Caco-2 (cell line): ENCODE measurements around the gene MLN. TPM values are rescaled to one million over a fixed set of nuclear protein-coding genes. Genes with fewer than 3 reads are reported as not detected.

Source experiments
- BruUV-seq: library from RNA; stranded (reverse); fragments of 400-500 nt; replicated peaks from 2 replicates; lab custom pipeline; 2021; lab: Mats Ljungman, UMichigan
- CTCF ChIA-PET: fragments of 300-600 bp; sonication (Branson Sonifier 250); formaldehyde crosslinking; loops from one replicate; lab custom pipeline; 2022; ENCODE audit warnings: antibody characterized with exemption; lab: Charles Lee
- POLR2A ChIA-PET: fragments of 300-600 bp; sonication (Branson Sonifier 250); formaldehyde crosslinking; loops from one replicate; lab custom pipeline; 2022; ENCODE audit warnings: antibody characterized with exemption; lab: Charles Lee
- DNase-seq, 2 experiments: peaks; one replicate each; pipeline versions ENCODE4 v3.0.0 to v3.0.0-alpha.2; 2020 to 2022
- H3K27me3 ChIP-seq: replicated peaks from 2 replicates; pipeline ENCODE4 v1.6.0; 2011; ENCODE audit warnings: low read length; ENCODE audit not compliant: control insufficient read depth, insufficient read depth
- H3K36me3 ChIP-seq: 2 replicates; pipeline ENCODE4 v1.5.1; 2011; ENCODE audit warnings: low read length; ENCODE audit not compliant: control insufficient read depth, insufficient read depth
- H3K4me1 ChIP-seq: fragments of 250-450 bp; sonication (Bioruptor Pico); 2 replicates; pipeline ENCODE4 v1.5.1; 2020; ENCODE audit warnings: mild to moderate bottlenecking
- H3K4me3 ChIP-seq: 2 replicates; pipeline ENCODE4 v1.5.1; 2011; ENCODE audit warnings: low read depth, mild to moderate bottlenecking, control low read depth, low read length
- H3K9me3 ChIP-seq: fragments of 250-450 bp; sonication (Bioruptor Pico); 2 replicates; pipeline ENCODE4 v1.5.1; 2020; ENCODE audit warnings: mild to moderate bottlenecking, moderate library complexity
- H3K27ac Mint-ChIP-seq: one replicate; pipeline ENCODE4 v1.8.0; 2022; ENCODE audit warnings: mixed read lengths; ENCODE audit not compliant: unreplicated experiment
- H3K27me3 Mint-ChIP-seq: one replicate; pipeline ENCODE4 v1.8.0; 2022; ENCODE audit warnings: mixed read lengths; ENCODE audit not compliant: insufficient read depth, unreplicated experiment
- H3K36me3 Mint-ChIP-seq: one replicate; pipeline ENCODE4 v1.8.0; 2022; ENCODE audit warnings: mild to moderate bottlenecking, mixed read lengths; ENCODE audit not compliant: insufficient read depth, unreplicated experiment
- H3K4me1 Mint-ChIP-seq: one replicate; pipeline ENCODE4 v1.8.0; 2022; ENCODE audit warnings: low read depth, mixed read lengths; ENCODE audit not compliant: unreplicated experiment
- H3K4me3 Mint-ChIP-seq: one replicate; pipeline ENCODE4 v1.8.0; 2022; ENCODE audit warnings: mild to moderate bottlenecking, moderate library complexity, mixed read lengths; ENCODE audit not compliant: unreplicated experiment
- H3K9me3 Mint-ChIP-seq: one replicate; pipeline ENCODE4 v1.8.0; 2022; ENCODE audit warnings: mixed read lengths; ENCODE audit not compliant: unreplicated experiment
- CTCF ChIP-seq, 2 experiments: fragments of 200-600 bp in 1 of 2; IDR thresholded peaks; 1 replicate in 1 of 2; 2 replicates in 1 of 2; pipeline versions ENCODE4 v1.5.1 to v1.8.0; 2011 to 2022; ENCODE audit warnings: antibody characterized with exemption in 1 of 2, control low read depth in 1 of 2, inconsistent platforms in 1 of 2, low read depth in 1 of 2, low read length in 1 of 2, mild to moderate bottlenecking in 1 of 2, moderate library complexity in 1 of 2; ENCODE audit not compliant: insufficient read depth in 1 of 2, severe bottlenecking in 1 of 2, unreplicated experiment in 1 of 2
- intact Hi-C: fragments of 100-400 bp; cut with micrococcal nuclease; formaldehyde crosslinking; loops from one replicate; pipeline ENCODE4 v1.10.0; 2022; ENCODE audit not compliant: unreplicated experiment
- total RNA-seq: library from RNA; stranded (reverse); gene quantifications from 2 replicates; pipeline ENCODE4 v1.2.3, GENCODE V29; 2022

Gene MLN
- total RNA-seq, 1 experiment from 2014 or later = not detected

- no peak overlapping the region for H3K4me3 Mint-ChIP-seq
- no TSS peak for BruUV-seq
- ChIA-PET CTCF (interaction anchor here (0.6 to 1.0 kb wide), 3 partner anchors 56 to 248 kb away, joined by 3 read pairs; no protein-coding TSS in a partner anchor), POLR2A (interaction anchor here (0.6 kb wide), 1 partner anchor 28 kb away, joined by 3 read pairs; no protein-coding TSS in a partner anchor)
- peaks cover 5% of the 10 kb centered on the region; the same call in 1 of the 2 replicates for H3K4me1 ChIP-seq
- no peak overlapping the region for H3K4me3 ChIP-seq
- H3K27me3 Mint-ChIP-seq = no peaks in the 10 kb centered on the region
- peaks cover 7% of the 10 kb centered on the region for H3K4me1 Mint-ChIP-seq
- no peaks in the 10 kb centered on the region for H3K9me3 ChIP-seq
- peak in 1 of 2 experiments; percentile 24 for DNase-seq
- H3K27me3 ChIP-seq = no peaks in the 10 kb centered on the region
- peak in 1 of 2 experiments; percentile 43 for TF ChIP-seq CTCF (IDR thresholded peaks at IDR 0.05; ENCODE audit: insufficient read depth in 1 of 2, low read depth in 1 of 2, low read length in 1 of 2, severe bottlenecking in 1 of 2, unreplicated experiment in 1 of 2)
- no peaks in the 10 kb centered on the region for H3K9me3 Mint-ChIP-seq
- H3K36me3 ChIP-seq = peaks cover 3% of the 10 kb centered on the region
- intact Hi-C loops = no loop called here
- H3K27ac Mint-ChIP-seq = no peak overlapping the region
- peaks cover 61% of the 10 kb centered on the region for H3K36me3 Mint-ChIP-seq
Measured at GRCh38 chr6:33779290-33779689, 24.5 kb downstream of the MLN start.

GRCh38 chr6:33778444-33779121, 25.2 kb downstream of the MLN start:
- Histone ChIP-seq H3K36me3 (peaks cover 3% of the 10 kb centered on the region), H3K27me3 (no peaks in the 10 kb centered on the region), H3K4me1 (peaks cover 5% of the 10 kb centered on the region; the same call in 1 of the 2 replicates), H3K4me3 (no peak overlapping the region), H3K9me3 (no peaks in the 10 kb centered on the region)
- no peak overlapping the region for H3K4me3 Mint-ChIP-seq
- no peak for TF ChIP-seq CTCF (IDR thresholded peaks at IDR 0.05; ENCODE audit: insufficient read depth in 1 of 2, low read depth in 1 of 2, low read length in 1 of 2, severe bottlenecking in 1 of 2, unreplicated experiment in 1 of 2)
- peaks cover 7% of the 10 kb centered on the region for H3K4me1 Mint-ChIP-seq
- ChIA-PET CTCF (interaction anchor here (0.6 to 1.0 kb wide), 2 partner anchors 56 to 248 kb away, joined by 3 read pairs; no protein-coding TSS in a partner anchor), POLR2A (interaction anchor here (0.6 kb wide), 1 partner anchor 67 kb away, joined by 3 read pairs; the partner anchor contains the start of gene UQCC2)
- H3K36me3 Mint-ChIP-seq = peaks cover 60% of the 10 kb centered on the region
- intact Hi-C loops = no loop called here
- no peaks in the 10 kb centered on the region for H3K27me3 Mint-ChIP-seq
- no TSS peak for BruUV-seq
- no peak for DNase-seq
- no peak overlapping the region for H3K27ac Mint-ChIP-seq
- no peaks in the 10 kb centered on the region for H3K9me3 Mint-ChIP-seq

- Histone ChIP-seq H3K9me3 (no peaks in the 10 kb centered on the region), H3K36me3 (peaks cover 4% of the 10 kb centered on the region), H3K27me3 (no peaks in the 10 kb centered on the region), H3K4me3 (no peak overlapping the region), H3K4me1 (peaks cover 5% of the 10 kb centered on the region; the same call in 1 of the 2 replicates)
- TF ChIP-seq CTCF (IDR thresholded peaks at IDR 0.05; ENCODE audit: insufficient read depth in 1 of 2, low read depth in 1 of 2, low read length in 1 of 2, severe bottlenecking in 1 of 2, unreplicated experiment in 1 of 2) = no peak
- H3K4me1 Mint-ChIP-seq = peaks cover 7% of the 10 kb centered on the region
- no peaks in the 10 kb centered on the region for H3K9me3 Mint-ChIP-seq
- H3K4me3 Mint-ChIP-seq = no peak overlapping the region
- intact Hi-C loops = no loop called here
- ChIA-PET CTCF (no interaction called here), POLR2A (interaction anchor here (0.6 kb wide), 1 partner anchor 66 kb away, joined by 3 read pairs; the partner anchor contains the start of gene UQCC2)
- H3K27ac Mint-ChIP-seq = no peak overlapping the region
- H3K36me3 Mint-ChIP-seq = peaks cover 55% of the 10 kb centered on the region
- H3K27me3 Mint-ChIP-seq = no peaks in the 10 kb centered on the region
- no peak for DNase-seq
- BruUV-seq = no TSS peak
Measured at GRCh38 chr6:33777398-33778388, 26.1 kb downstream of the MLN start.
